HG02763 (cell line): ENCODE measurements around the gene LRP2.
"Not testable (repeated sequence)": the region's sequence is repeated elsewhere in the genome, so short reads cannot be mapped to it uniquely, and the experiment has no call there.

Source experiments
- ATAC-seq: cut with Tn5 transposase; IDR thresholded peaks from one replicate; pipeline ENCODE4 v1.9.1; 2021; ENCODE audit warnings: mild to moderate bottlenecking, moderate library complexity; ENCODE audit not compliant: unreplicated experiment

The LRP2 gene

GRCh38 chr2:169178804-169179390 is 183.4 kb downstream of the LRP2 start:
- ATAC-seq: no peak

GRCh38 chr2:169178364-169178763 is 184.0 kb downstream of the LRP2 start:
- ATAC-seq: no peak

GRCh38 chr2:169175112-169175511 is 187.2 kb downstream of the LRP2 start:
- no peak for ATAC-seq

- ATAC-seq: no peak
These were observed 188.5 kb downstream of the LRP2 start for GRCh38 chr2:169173876-169174275.

- no peak for ATAC-seq
These were observed 189.4 kb downstream of the LRP2 start for GRCh38 chr2:169172914-169173313.

GRCh38 chr2:169172151-169172735 is 190.1 kb downstream of the LRP2 start:
- no peak for ATAC-seq

GRCh38 chr2:169165791-169166190 is 196.5 kb downstream of the LRP2 start:
- ATAC-seq: no peak

- no peak for ATAC-seq
These were observed 198.0 kb downstream of the LRP2 start for GRCh38 chr2:169164311-169164710.

- ATAC-seq: no peak
These were observed 199.7 kb downstream of the LRP2 start for GRCh38 chr2:169162613-169163012.

- ATAC-seq: no peak
These were observed 201.3 kb downstream of the LRP2 start for GRCh38 chr2:169160926-169161481.

GRCh38 chr2:169159686-169160085 is 202.6 kb downstream of the LRP2 start:
- no peak for ATAC-seq

- no peak for ATAC-seq
These were observed 203.5 kb downstream of the LRP2 start for GRCh38 chr2:169158874-169159273.

- ATAC-seq: no peak
These were observed 216.1 kb downstream of the LRP2 start for GRCh38 chr2:169146220-169146619.

- no peak for ATAC-seq
These were observed 218.3 kb downstream of the LRP2 start for GRCh38 chr2:169143998-169144397.

- ATAC-seq: no peak
These were observed 220.5 kb downstream of the LRP2 start for GRCh38 chr2:169141713-169142352.

- no peak for ATAC-seq
These were observed 222.2 kb downstream of the LRP2 start for GRCh38 chr2:169139993-169140767.

GRCh38 chr2:169139145-169139544 is 223.2 kb downstream of the LRP2 start:
- no peak for ATAC-seq

- ATAC-seq: no peak
These were observed 224.4 kb downstream of the LRP2 start for GRCh38 chr2:169137924-169138323.

- no peak for ATAC-seq
These were observed 225.3 kb downstream of the LRP2 start for GRCh38 chr2:169136885-169137534.

- ATAC-seq: not testable (repeated sequence)
These were observed 225.9 kb downstream of the LRP2 start for GRCh38 chr2:169136428-169136827.

GRCh38 chr2:169134272-169134671 is 228.1 kb downstream of the LRP2 start:
- not testable (repeated sequence) for ATAC-seq
